GM18502 (cell line): ENCODE data around the gene HPS5.

ENCODE experiments used
- ATAC-seq: cut with Tn5 transposase; IDR thresholded peaks from one replicate; pipeline ENCODE4 v1.9.1; 2021; ENCODE audit warnings: mild to moderate bottlenecking; ENCODE audit not compliant: unreplicated experiment, poor library complexity

The HPS5 gene

DNA sequence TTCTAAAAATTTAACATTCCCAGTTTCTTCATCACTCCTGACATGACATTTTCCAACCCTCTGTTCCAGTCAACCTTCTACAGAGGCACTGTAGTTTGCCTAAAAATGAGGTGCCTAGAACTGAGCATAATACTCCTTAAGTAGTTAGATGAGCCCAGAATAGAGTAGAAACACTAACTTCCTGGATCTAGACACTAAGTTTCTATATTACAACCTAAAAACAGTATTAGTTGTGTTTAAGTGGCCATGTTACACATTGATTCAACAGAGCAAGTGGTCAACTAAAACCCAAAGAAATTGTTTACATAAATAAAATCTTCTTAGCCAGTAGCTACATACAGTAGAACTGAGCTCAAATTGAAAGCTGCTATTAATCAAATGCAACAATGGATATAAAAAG lies 1.3 kb downstream of the HPS5 start:
- no peak for ATAC-seq

DNA sequence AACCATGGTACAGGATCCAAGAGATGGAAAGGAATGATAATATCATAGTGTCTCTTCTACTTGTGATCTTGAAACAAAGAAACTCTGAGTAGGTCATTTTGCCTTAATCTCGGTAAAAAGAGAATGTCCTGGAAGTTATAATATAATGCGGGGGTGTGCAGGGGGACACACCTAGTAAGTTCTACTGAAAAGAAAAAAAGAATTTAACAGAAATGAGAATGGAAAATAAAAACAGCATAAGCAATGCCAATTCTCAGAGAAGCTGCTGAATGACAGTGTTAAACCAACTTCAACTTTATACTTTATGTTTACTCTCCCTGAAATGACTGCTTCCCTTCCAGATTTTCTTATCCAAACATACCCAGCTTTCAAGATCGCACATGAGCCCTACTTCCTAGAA lies 2.0 kb downstream of the HPS5 start:
- ATAC-seq: no peak

DNA sequence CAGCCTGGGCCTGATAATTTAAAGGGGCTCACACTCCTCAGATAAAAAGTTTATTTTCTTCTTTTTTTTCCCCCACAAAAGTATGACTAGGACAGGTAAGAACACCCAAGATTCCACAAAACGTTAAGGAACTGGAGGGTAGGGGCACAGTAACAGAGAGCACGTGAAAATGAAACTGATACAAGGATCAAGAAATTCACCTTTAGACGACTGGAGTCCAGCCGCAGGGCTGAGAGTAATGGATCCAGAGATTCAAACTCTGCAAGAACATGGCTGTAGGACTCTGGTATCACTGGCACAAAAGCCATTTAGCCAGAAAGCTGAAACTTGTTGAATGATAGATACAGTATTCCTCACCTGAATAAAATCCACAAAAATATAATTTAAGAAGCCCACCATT lies 4.4 kb downstream of the HPS5 start:
- ATAC-seq: no peak

DNA sequence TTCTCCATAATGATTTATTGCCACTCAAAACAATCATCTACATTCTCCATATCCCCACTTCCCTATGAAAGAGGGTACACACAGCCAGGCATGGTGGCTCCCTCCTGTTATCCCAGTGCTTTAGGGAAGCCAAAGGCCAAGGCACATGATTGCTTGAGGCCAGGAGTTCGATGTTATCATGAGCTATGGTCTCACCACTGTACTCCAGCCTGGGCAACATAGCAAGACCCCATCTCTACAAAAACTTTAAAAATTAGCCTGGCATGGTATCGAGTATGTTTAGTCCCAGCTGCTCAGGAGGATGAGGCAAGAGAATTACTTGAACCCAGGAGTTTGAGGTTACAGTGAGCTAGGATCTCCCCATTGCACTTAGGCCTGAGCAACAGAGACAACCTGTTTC lies 6.0 kb downstream of the HPS5 start:
- no peak for ATAC-seq

DNA sequence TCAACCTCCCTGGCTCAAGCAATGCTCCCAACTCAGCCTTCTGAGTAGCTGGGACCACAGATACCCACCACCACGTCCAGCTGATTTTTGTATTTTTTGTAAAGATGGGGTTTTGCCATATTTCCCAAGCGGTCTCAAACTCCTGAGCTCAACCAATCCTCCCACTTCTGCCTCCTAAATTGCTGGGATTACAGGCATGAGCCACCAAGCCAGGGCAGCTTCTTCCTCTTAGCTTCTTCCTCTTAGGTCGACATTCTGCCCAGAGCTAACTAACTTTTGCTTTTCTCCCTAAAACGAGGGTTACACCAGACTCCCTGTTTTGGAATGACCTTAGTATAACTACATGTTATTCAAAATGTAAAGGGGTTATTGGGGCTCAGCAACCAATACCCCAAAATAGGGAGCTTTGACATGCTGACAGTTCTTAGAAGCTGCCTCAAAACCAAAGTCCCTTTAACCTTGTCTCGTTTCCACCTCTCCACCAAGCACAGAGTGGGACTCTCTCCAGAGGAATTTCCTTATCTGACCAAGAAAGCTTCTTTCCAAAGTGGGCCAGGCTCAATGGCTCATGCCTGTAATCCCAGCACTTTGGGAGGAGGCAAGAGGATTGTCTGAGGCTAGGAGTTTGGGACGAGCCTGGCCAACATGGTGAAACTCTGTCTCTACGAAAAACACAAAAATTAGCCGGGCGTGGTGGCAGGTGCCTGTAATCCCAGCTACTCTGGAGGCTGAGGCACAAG lies 7.0 kb downstream of the HPS5 start:
- no peak for ATAC-seq

DNA sequence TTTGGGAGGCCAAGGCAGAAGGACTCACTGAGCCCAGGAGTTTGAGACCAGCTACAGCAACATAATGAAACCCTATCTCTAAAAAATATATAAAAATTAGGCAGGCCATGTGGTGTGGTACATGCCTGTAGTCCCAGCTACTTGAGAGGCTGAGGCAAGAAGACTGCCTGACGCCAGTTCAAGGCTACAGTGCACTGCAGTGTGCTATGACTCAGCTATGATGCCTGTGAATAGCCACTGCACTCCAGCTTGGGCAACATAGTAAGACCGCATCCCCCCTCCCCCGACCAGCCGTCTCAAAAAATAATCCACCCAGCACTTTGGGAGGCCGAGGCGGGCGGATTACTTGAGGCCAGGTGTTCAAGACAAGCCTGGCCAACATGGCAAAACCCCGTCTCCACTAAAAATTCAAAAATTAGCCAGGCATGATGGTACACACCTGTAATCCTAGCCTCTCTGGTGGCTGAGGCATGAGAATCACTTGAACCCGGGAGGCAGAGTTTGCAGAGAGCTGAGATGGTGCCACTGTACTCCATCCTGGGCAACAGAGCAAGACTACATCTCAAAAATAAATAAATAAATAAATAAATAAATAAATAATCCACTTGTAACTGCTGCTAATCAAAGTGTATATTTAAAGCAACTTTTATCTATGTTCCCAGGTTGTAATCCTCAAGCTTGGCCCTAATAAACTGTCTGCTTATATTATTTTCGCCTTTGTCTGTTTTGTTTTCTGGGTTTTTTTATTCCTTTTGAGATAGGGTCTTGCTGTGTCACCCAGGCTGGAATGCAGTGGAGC lies 7.8 kb downstream of the HPS5 start:
- no peak for ATAC-seq

DNA sequence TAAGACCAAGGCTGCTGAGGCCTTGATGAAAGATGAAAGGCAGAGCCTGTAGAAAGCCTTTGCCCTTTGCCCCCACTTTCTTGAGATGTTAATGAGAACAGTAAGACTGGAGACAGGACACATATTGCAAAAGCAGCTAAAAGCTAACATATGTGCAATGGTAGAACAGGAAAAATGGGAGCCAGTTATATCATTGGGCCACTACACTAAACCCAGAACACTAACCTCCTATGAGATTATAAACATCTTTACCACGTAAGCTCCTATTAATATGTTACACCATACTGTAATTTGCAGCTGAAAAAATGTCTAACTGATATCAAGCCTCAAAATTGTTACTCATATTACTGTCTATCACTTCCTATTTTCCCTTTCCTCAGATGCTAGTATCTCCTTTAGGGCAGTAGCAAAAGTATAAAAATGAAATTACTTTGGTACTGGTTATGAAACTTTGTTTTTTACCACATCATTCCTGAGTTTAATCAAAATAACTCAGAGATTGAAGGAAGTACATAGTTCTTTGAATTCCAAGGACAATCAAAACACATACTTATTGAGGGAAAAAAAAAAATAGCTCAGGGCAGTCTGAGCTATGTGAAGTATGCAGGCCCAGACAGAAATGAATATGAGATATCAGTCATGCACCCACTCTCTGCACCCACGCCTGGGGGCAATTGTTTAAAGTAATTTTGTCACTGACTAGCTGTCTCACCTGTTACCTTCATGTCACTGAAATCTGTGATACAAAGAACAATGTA lies 9.1 kb downstream of the HPS5 start:
- ATAC-seq: no peak

DNA sequence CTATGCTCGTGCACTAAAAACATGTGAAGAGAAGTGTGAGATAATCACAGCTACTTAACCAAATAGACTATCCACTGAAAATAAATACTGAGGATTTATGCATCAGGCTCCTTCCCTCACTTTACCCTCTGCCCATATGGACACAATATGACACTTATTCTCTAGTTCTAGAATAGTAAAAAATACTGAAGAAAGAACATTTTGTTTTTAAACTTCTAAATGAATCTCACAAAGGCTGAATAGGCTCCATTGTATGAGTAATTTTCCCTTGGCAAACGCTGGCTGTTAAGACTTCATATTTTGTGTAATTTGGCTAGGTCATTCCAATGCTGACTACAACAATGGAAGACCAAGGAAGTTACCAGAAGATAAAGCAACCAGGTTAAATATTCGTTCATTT lies 9.9 kb downstream of the HPS5 start:
- ATAC-seq: no peak

DNA sequence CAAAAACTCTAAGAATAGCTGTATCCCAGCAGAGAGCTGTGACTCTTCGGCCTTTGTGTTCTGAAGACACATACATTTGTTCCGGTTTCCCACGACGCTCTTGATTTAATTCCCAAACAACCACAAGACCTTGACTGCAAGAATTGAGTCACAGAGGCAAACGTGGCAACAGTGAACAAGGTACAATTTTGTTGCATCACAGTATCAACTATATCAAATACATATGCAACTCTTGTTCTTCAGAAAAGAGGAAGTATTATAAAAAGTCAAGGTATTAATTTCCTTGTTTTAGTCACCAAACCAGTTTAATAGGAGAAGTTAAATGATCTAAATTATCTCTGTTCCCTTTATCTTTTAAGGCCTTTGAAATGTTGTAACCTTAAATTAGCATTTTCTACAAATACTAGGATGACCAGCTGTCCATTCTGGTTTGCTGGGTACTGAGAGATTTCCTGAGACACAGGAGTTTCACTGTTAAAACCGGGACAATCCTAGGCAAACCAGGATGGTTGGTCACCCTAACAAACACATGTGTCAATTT lies 11.1 kb downstream of the HPS5 start:
- peak; percentile 70 for ATAC-seq

DNA sequence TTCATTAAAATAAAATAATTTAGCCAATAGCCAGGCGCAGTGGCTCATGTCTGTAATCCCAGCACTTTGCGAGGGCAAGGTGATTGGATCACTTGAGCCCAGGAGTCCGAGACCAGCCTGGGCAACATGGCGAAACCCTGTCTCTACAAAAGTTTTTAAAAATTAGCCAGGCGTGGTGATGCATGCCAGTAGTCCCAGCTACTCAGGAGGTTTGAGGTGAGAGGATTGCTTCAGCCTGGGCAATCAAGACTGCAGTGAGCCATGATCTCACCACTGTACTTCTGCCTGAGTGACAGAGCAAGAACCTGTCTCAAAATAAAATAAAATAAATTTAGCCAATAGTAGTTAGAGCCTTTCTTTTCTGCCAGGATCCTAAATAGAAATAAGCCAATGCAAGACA lies 12.2 kb downstream of the HPS5 start:
- no peak for ATAC-seq

DNA sequence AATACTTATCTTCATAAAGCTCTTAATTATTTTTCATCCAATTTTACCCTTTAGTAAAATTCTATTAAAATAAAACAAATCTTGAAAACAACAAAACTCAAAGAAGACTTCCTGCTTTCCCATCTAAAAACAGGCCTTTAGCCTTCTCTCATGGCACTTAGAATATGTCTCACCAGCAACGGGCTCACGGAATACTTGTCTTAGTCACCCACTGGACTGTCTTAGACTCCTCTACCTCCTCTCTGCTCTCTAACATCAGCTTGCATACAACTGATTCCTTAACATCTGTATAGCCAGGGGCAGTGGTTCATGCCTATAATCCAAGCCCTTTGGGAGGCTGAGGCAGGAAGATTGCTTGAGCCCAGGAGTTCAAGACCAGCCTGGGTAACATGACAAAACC lies 13.7 kb downstream of the HPS5 start:
- no peak for ATAC-seq

DNA sequence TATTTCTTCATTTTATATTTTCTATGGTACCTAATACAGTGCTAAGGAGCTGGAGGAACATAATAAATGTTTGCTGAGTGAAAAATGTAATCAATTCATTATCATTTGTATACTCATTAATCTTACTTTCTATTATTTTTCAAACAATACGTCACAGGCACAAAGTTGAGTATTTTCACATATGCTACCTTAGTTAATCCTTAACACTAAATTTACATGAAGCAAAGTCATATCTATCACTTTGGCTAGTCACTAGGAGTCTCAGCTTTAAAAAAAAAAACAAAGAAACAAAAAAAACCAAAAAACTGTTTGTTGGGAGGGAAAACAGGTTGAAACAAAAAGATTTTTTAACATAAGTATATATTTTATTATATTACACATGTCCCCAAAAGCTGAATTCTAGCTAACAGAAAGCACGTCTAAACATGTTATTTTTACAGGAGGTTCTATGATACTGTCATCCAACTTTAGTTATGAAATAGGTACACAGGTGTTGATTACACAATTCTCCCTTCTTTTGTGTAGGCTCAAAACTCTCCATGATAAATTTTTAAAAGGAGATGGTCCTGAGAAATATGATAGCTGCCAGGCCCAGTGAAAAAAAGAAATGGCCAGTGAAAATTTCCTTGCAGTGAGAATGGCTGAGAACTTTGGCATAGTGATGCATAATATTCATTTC lies 14.3 kb downstream of the HPS5 start:
- no peak for ATAC-seq

DNA sequence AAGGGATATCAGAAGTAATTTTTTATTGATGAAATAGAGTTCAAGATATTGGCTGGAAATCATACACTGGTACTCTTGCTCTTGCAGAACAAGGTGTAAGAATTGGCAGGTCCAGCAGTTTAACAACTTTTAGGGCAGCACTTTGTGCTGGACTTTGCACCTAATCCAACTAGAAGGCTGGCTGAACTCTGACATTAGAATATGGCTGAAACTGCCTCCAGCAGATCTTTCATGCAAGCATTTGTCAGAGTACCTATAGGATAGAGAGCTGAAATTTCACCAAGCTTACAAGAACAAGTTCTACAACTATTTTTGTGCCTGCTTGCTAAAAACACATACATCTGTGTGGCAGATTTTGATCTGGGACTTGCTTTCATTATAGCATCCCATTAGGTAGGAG lies 17.2 kb downstream of the HPS5 start:
- ATAC-seq: no peak

DNA sequence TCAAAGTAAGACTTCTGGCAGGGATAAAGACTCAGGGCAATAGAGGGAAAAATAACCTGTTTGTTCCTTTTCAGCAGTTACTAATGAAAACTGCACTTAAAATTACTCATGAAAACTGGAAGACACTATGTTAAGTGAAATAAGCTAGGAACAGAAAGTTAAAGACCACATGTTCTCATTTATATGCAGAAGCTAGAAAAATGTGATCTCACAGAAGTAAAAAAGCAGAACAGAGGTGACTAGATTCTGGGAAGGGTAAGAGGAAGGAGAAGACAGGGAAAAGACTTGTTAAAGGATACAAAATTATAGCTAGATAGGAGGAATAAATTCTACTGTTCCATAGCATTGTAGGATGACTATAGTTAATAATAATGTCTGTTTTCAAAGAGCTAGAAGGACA lies 22.2 kb downstream of the HPS5 start:
- no peak for ATAC-seq

DNA sequence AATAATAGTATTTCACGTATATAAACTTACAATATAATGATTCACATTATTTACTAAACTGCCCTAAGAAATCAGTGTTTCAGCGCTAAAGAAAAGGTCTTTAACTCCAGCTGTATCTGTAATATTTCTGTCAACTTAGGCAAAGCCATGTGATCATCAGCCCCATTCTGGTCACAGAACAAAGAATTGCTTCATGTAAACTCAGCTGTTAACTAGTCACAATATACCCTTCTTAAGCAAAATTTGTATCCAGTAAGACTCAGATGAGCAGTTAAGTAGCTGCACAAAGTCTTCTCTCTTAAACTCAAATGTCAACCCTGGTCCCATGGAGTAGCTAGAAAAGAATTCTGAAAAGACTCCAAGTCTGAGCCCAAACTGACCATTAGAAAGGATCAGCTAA lies 26.6 kb downstream of the HPS5 start:
- no peak for ATAC-seq

DNA sequence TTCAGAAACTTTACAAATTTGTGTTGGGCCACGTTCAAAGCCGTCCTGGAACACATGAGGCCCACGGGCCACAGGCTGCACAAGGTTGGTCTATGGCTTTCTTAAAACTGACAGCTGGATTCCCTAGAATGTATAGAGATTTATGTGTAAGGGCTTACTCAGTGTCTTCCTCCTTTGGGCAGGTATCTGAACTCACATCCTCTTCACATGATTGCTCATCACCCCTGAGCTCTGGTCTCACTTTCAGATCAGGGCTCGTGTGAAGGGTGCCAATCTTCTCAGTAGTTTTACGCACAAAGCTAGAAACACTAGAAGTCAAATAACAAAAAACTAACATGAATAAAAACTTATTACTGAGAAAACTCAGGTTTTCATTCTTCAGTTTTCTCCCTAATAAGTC lies 27.1 kb downstream of the HPS5 start:
- no peak for ATAC-seq

DNA sequence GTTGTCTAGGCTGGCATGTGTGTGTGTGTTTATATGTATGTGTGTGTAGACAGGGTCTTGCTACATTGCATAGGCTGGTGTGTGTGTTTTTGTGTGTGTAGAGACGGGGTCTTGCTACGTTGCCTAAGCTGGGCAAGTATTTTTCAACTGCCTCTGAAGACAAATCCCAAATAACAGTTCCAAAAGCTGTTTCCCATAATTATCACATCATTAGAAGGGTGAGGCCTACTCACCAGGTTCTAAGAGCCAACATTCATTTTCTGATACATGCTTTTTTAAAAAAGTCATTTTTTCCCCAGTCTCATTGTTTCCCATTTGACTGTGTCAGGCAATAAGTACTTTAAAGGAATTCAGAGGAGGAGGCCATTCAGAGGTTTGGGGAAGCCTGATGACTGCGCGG lies 33.0 kb downstream of the HPS5 start:
- ATAC-seq: no peak

DNA sequence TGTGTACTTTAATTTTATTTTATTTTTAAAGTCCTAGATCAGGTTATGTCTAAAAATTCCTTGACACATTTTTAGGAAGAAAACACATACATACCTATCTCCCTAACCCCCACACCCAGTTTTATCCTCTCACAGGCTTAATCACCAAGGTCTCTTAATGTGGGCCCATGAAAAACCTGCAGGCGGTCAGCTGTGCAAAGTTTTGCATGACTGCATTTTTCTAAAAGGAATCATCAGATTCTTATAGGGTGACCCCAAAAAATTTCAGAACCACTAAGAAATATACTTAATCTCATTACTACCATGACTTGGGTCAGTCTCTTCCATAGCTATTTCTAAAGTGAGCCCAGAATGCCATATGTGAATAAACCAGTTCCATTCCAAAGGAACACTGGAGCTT lies 36.1 kb downstream of the HPS5 start:
- no peak for ATAC-seq

DNA sequence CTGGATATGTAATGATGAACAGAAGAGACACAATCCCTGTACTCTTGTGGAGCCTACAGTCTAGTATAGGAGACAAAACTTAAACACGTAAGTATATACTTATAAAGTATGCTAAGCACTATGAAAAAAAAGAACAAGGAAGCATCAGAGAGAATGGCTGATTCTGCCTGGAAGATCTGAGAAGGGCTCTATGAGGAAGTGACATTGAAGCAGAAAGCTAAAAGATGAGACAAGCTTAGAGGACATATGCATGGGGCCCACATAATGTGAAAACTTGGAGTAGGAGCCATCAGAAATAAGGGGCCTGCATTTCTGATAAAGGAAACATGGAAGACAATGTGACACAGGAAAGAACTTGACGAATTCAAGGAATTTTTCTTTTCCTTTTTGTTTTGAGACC lies 39.3 kb downstream of the HPS5 start:
- ATAC-seq: no peak

DNA sequence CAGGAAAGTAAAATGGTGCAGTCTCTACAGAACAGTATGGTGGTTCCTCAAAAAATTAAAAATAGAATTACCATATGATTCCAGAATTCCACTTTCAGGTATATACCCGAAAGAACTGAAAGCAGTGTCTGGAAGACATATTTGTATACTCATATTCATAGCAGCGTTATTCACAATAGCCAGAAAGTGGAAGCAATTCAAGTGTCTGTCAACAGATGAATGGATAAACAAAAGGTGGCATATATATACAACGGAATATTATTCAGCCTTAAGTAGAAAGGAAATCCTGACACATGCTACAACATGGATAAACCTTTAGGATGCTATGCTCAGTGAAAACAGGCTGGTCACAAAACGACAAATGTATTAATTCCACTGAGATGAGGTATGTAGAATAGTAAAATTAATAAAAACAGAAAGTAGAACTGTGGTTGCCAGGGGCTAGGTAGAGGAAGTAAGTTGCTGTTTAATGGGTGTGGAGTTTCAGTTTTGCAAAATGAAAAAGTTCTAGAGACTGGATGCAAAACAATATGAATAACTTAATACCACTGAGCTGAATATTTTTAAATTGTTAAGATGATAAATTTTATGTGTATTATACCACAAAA lies 41.4 kb downstream of the HPS5 start:
- ATAC-seq: peak; percentile 94
